H9 (cell line): ENCODE results near the gene SLC38A1. TPM values are rescaled to one million over a fixed set of nuclear protein-coding genes. Genes with fewer than 3 reads are reported as not detected.

ENCODE experiments used
- DNase-seq: peaks from one replicate; pipeline ENCODE4 v3.0.0-alpha.2; 2017
- H2AFZ ChIP-seq: one replicate; pipeline ENCODE4 v1.6.1; 2013; ENCODE audit warnings: mild to moderate bottlenecking, low read length, control low read depth, moderate library complexity
- H2AK5ac ChIP-seq: 2 replicates; pipeline ENCODE4 v1.6.1; 2013; ENCODE audit warnings: low read length, control low read depth, mixed read lengths; ENCODE audit not compliant: insufficient read length
- H2BK120ac ChIP-seq: one replicate; pipeline ENCODE4 v1.6.1; 2013; ENCODE audit warnings: low read depth, mild to moderate bottlenecking, low read length, control low read depth, inconsistent platforms; ENCODE audit not compliant: poor library complexity, severe bottlenecking
- H2BK12ac ChIP-seq: 2 replicates; pipeline ENCODE4 v1.6.1; 2013; ENCODE audit warnings: low read length, control low read depth, mixed read lengths, low read depth; ENCODE audit not compliant: insufficient read length
- H2BK15ac ChIP-seq: 2 replicates; pipeline ENCODE4 v1.6.1; 2013; ENCODE audit warnings: low read depth, low read length, control low read depth
- H2BK20ac ChIP-seq: one replicate; pipeline ENCODE4 v1.6.1; 2013; ENCODE audit warnings: low read depth, mild to moderate bottlenecking, low read length, control low read depth, inconsistent platforms; ENCODE audit not compliant: poor library complexity, severe bottlenecking
- H2BK5ac ChIP-seq: 2 replicates; pipeline ENCODE4 v1.6.1; 2013; ENCODE audit warnings: low read length, control low read depth, mixed read lengths; ENCODE audit not compliant: insufficient read length
- H3K14ac ChIP-seq: 2 replicates; pipeline ENCODE4 v1.6.1; 2013; ENCODE audit warnings: low read length, control low read depth; ENCODE audit not compliant: insufficient read depth
- H3K18ac ChIP-seq: 2 replicates; pipeline ENCODE4 v1.6.1; 2013; ENCODE audit warnings: low read depth, mild to moderate bottlenecking, mixed read lengths, low read length, control low read depth; ENCODE audit not compliant: insufficient read length
- H3K23ac ChIP-seq: 2 replicates; pipeline ENCODE4 v1.6.1; 2013; ENCODE audit warnings: low read length, control low read depth, mixed read lengths, low read depth; ENCODE audit not compliant: insufficient read length
- H3K23me2 ChIP-seq: 2 replicates; pipeline ENCODE4 v1.6.1; 2013; ENCODE audit warnings: low read depth, mild to moderate bottlenecking, mixed read lengths, low read length, control low read depth; ENCODE audit not compliant: insufficient read length, poor library complexity, severe bottlenecking
- H3K27ac ChIP-seq: 2 replicates; pipeline ENCODE4 v1.5.1; 2013; ENCODE audit warnings: low read length, control low read depth, mixed read lengths, low read depth; ENCODE audit not compliant: insufficient read length
- H3K27me3 ChIP-seq: 2 replicates; pipeline ENCODE4 v1.6.1; 2013; ENCODE audit warnings: low read length, control low read depth, inconsistent platforms; ENCODE audit not compliant: insufficient read depth
- H3K4ac ChIP-seq: 2 replicates; pipeline ENCODE4 v1.6.1; 2013; ENCODE audit warnings: low read depth, mild to moderate bottlenecking, control low read depth, inconsistent platforms, low read length, moderate library complexity
- H3K4me1 ChIP-seq: 2 replicates; pipeline ENCODE4 v1.6.1; 2013; ENCODE audit warnings: low read length, control low read depth, inconsistent platforms; ENCODE audit not compliant: insufficient read depth
- H3K4me2 ChIP-seq: 2 replicates; pipeline ENCODE4 v1.6.1; 2013; ENCODE audit warnings: low read length, control low read depth, mixed read lengths; ENCODE audit not compliant: insufficient read length, insufficient read depth
- H3K56ac ChIP-seq: 2 replicates; pipeline ENCODE4 v1.6.1; 2013; ENCODE audit warnings: low read depth, mild to moderate bottlenecking, mixed read lengths, low read length, control low read depth; ENCODE audit not compliant: insufficient read length
- H3K79me1 ChIP-seq: 2 replicates; pipeline ENCODE4 v1.6.1; 2013; ENCODE audit warnings: low read depth, mild to moderate bottlenecking, moderate library complexity, low read length, control low read depth, inconsistent platforms; ENCODE audit not compliant: insufficient read depth, poor library complexity, severe bottlenecking
- H3K79me2 ChIP-seq: 2 replicates; pipeline ENCODE4 v1.6.1; 2013; ENCODE audit warnings: low read length, control low read depth, inconsistent platforms; ENCODE audit not compliant: insufficient read depth
- H3K9ac ChIP-seq: 2 replicates; pipeline ENCODE4 v1.6.1; 2013; ENCODE audit warnings: low read length, control low read depth, mixed read lengths; ENCODE audit not compliant: insufficient read length; ENCODE audit errors: extremely low read depth
- H3K9me3 ChIP-seq: one replicate; pipeline ENCODE4 v1.6.1; 2013; ENCODE audit warnings: low read depth, low read length, inconsistent platforms; ENCODE audit not compliant: control insufficient read depth
- H3T11ph ChIP-seq: one replicate; pipeline ENCODE4 v1.6.1; 2013; ENCODE audit warnings: mild to moderate bottlenecking, low read length, control low read depth, inconsistent platforms
- H4K20me1 ChIP-seq: one replicate; pipeline ENCODE4 v1.6.1; 2013; ENCODE audit not compliant: control insufficient read depth, insufficient read length, insufficient read depth
- H4K5ac ChIP-seq: 2 replicates; pipeline ENCODE4 v1.6.1; 2013; ENCODE audit warnings: low read depth, mild to moderate bottlenecking, mixed read lengths, low read length, control low read depth; ENCODE audit not compliant: insufficient read length
- H4K8ac ChIP-seq: replicated peaks from 2 replicates; pipeline ENCODE4 v1.6.1; 2013; ENCODE audit warnings: low read length, control low read depth, mixed read lengths, low read depth; ENCODE audit not compliant: insufficient read length
- H4K91ac ChIP-seq: 2 replicates; pipeline ENCODE4 v1.6.1; 2013; ENCODE audit warnings: low read depth, mild to moderate bottlenecking, moderate library complexity, mixed read lengths, low read length, control low read depth; ENCODE audit not compliant: insufficient read length
- H3K27ac Mint-ChIP-seq, 3 experiments: 2 replicates in 2 of 3; 3 replicates in 1 of 3; pipeline ENCODE4 v1.8.0; 2020 to 2021; ENCODE audit warnings: mixed read lengths in 3 of 3, mild to moderate bottlenecking in 1 of 3, moderate library complexity in 1 of 3
- H3K27me3 Mint-ChIP-seq: 2 replicates; pipeline ENCODE4 v1.8.0; 2021; ENCODE audit warnings: low read depth, mild to moderate bottlenecking, moderate library complexity, mixed read lengths
- H3K36me3 Mint-ChIP-seq, 3 experiments: 2 replicates in 2 of 3; 3 replicates in 1 of 3; pipeline ENCODE4 v1.8.0; 2020 to 2021; ENCODE audit warnings: low read depth in 3 of 3, mixed read lengths in 3 of 3; ENCODE audit not compliant: insufficient read depth in 1 of 3
- H3K4me1 Mint-ChIP-seq, 2 experiments: 2 replicates each; pipeline ENCODE4 v1.8.0; 2020; ENCODE audit warnings: mixed read lengths in 2 of 2
- H3K4me3 Mint-ChIP-seq, 2 experiments: 2 replicates in 1 of 2; 3 replicates in 1 of 2; pipeline ENCODE4 v1.8.0; 2020 to 2021; ENCODE audit warnings: mild to moderate bottlenecking in 2 of 2, mixed read lengths in 2 of 2, moderate library complexity in 1 of 2
- H3K9me3 Mint-ChIP-seq, 2 experiments: 2 replicates in 1 of 2; 3 replicates in 1 of 2; pipeline ENCODE4 v1.8.0; 2020; ENCODE audit warnings: mild to moderate bottlenecking in 2 of 2, mixed read lengths in 2 of 2, moderate library complexity in 1 of 2
- CTCF ChIP-seq: fragments of 200-600 bp; sonication (generic); conservative IDR thresholded peaks from 3 replicates; pipeline ENCODE4 v1.8.0; 2021; ENCODE audit warnings: antibody characterized with exemption, mild to moderate bottlenecking
- WGBS: extraction: QIAGEN DNeasy Blood & Tissue Kit; methylation state at CpG from one replicate; pipeline ENCODE4 v1.1.7; 2013; ENCODE audit warnings: missing lambda C conversion rate, low lambda C conversion rate, mixed read lengths; ENCODE audit not compliant: insufficient read length; ENCODE audit errors: extremely low coverage; 5-methylcytosine and 5-hydroxymethylcytosine counted together
- total RNA-seq: library from RNA; stranded (reverse); gene quantifications from 2 replicates; pipeline ENCODE4 v1.2.1, GENCODE V29; 2021

Gene SLC38A1
- total RNA-seq, 1 experiment from 2014 or later: 216 TPM

GRCh38 chr12:46237371-46238045 lies 31.3 kb downstream of the SLC38A1 start:
- no peak overlapping the region for H4K8ac ChIP-seq
- no peak overlapping the region for H4K5ac ChIP-seq
- no peaks in the 10 kb centered on the region for H3K27me3 Mint-ChIP-seq
- no peak overlapping the region for H4K91ac ChIP-seq
- H3K4ac ChIP-seq: no peak overlapping the region
- no peak overlapping the region for H2BK15ac ChIP-seq
- H4K20me1 ChIP-seq: no peaks in the 10 kb centered on the region
- no peaks in the 10 kb centered on the region for H3K4me1 ChIP-seq
- no peak for DNase-seq
- no peak overlapping the region for H3K4me2 ChIP-seq
- H2AK5ac ChIP-seq: no peak overlapping the region
- no peaks in the 10 kb centered on the region for H3K9me3 Mint-ChIP-seq
- peaks cover 50 to 87% (median 79%) of the 10 kb centered on the region in 3 experiments for H3K36me3 Mint-ChIP-seq
- H3K79me2 ChIP-seq: peaks cover 27% of the 10 kb centered on the region
- H2BK12ac ChIP-seq: no peak overlapping the region
- peaks cover 16% of the 10 kb centered on the region for H3K79me1 ChIP-seq
- H2AFZ ChIP-seq: no peak overlapping the region
- H3K27me3 ChIP-seq: no peaks in the 10 kb centered on the region
- no peak overlapping the region for H2BK5ac ChIP-seq
- H3K27ac ChIP-seq: no peak overlapping the region
- H3K27ac Mint-ChIP-seq: no peak overlapping the region
- no peaks in the 10 kb centered on the region for H3K4me1 Mint-ChIP-seq
- no peaks in the 10 kb centered on the region for H3K23me2 ChIP-seq
- no peak overlapping the region for H2BK20ac ChIP-seq
- TF ChIP-seq CTCF: no peak
- no peak overlapping the region for H3K4me3 Mint-ChIP-seq
- H3K18ac ChIP-seq: no peak overlapping the region
- no peak overlapping the region for H3T11ph ChIP-seq
- WGBS: no CpG with 5 or more reads among the region's 3 CpGs
- no peaks in the 10 kb centered on the region for H3K9me3 ChIP-seq
- no peak overlapping the region for H2BK120ac ChIP-seq
- H3K14ac ChIP-seq: no peak overlapping the region
- H3K56ac ChIP-seq: no peak overlapping the region
- no peak overlapping the region for H3K9ac ChIP-seq
- H3K23ac ChIP-seq: no peak overlapping the region
